Measurements from ENCODE around the gene NAT8L. TPM values are rescaled to one million over a fixed set of nuclear protein-coding genes. Genes with fewer than 3 reads are reported as not detected.
"Not testable (repeated sequence)": the region's sequence is repeated elsewhere in the genome, so short reads cannot be mapped to it uniquely, and the experiment has no call there.

Gene NAT8L, protein sequence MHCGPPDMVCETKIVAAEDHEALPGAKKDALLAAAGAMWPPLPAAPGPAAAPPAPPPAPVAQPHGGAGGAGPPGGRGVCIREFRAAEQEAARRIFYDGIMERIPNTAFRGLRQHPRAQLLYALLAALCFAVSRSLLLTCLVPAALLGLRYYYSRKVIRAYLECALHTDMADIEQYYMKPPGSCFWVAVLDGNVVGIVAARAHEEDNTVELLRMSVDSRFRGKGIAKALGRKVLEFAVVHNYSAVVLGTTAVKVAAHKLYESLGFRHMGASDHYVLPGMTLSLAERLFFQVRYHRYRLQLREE
- total RNA-seq (2014; rRNA removed; shearing (Covaris generic); ENCODE audit: low replicate concordance), result not detected in 2 replicates

DNA sequence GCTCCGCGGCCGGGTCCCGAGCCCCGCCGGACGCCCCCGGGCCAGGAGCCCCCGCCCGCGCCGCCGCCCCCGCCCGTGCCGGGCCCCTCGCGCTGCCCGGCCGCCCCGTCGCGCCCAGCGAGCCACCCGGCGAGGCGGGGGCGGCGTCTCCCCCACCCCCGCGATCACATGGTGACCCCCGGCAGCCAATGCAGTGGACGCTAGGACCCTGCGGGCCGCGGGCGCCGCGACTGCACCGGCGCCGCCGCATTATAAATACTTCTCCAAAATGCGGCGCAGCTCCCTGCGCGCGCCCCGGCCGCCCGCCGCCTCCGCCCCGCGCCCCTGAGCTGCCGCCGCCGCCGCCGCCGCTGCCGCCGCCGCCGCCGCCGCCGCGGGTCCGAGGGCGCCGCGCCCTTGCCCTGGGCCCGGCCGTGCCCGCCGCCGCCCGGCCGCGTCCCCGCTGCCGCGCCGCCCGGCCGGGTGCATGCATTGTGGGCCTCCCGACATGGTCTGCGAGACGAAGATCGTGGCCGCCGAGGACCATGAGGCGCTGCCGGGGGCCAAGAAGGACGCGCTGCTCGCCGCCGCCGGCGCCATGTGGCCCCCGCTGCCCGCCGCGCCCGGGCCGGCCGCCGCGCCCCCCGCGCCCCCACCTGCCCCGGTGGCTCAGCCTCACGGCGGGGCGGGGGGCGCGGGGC, at the start of gene NAT8L:
TSS of gene NAT8L (plus strand) at position 282 of the 680 bp plus-strand sequence. CDS start at position 467, 185 bp downstream.
- Histone ChIP-seq H3K9me2 (replicated peaks; ENCODE audit: insufficient read depth, low read length) (no peaks in the 10 kb centered on the region), H3K27me3 (ENCODE audit: low read length) (no peaks in the 10 kb centered on the region), H3K4me2 (ENCODE audit: low read depth, low read length, poor library complexity, severe bottlenecking) (no peak within 1 kb of the TSS), H3K9me3 (ENCODE audit: low read length) (no peaks in the 10 kb centered on the region), H2AFZ (ENCODE audit: low read length) (no peak within 1 kb of the TSS), H4K20me1 (ENCODE audit: insufficient read depth, low read depth, low read length) (no peaks in the 10 kb centered on the region), H3K9ac (ENCODE audit: low read length) (no peak within 1 kb of the TSS), H3K27ac (ENCODE audit: low read length) (no peak within 1 kb of the TSS), H3K36me3 (ENCODE audit: insufficient read depth, low read length) (no peaks in the 10 kb centered on the region), H3K4me1 (ENCODE audit: low read length) (no peaks in the 10 kb centered on the region), H3K4me3 (ENCODE audit: low read length) (no peak within 1 kb of the TSS), H3K79me2 (ENCODE audit: low read length) (no peaks in the 10 kb centered on the region)
- DNase-seq, result no peak

DNA sequence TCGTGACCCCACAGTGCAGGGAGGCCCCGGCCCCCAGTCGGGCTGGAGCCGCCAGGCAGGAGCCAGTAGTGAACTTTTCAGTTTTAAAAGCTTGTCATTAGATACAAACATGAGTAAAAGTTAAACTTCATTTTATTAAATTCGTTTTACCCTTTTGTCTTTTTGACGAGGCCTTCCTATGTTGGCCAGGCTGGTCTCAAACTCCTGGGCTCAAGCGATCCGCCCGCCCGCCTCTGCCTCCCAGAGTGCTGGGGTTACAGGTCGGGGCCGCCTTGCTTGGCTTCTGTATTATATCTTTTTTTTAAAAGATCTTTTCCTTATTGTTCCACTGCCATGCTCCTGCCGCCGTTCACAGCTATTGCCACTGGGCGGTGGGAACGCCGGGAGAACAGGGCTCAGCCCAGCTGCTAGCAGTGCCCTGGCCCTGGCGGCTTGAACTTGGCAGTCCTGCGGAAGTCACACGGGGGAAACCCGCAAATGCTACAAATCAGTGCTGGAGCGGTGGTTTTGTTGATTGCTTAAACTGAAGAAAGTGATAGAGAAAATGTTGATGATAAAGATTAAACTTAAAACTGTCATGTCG, 49.4 kb upstream of the NAT8L start:
- H3K4me1 ChIP-seq (ENCODE audit: low read length), result peaks cover 20% of the 10 kb centered on the region
- no peaks in the 10 kb centered on the region for H3K9me3 ChIP-seq (ENCODE audit: low read length)
- H3K27me3 ChIP-seq (ENCODE audit: low read length), result no peaks in the 10 kb centered on the region
- peak overlapping the region; percentile 95 for H3K4me3 ChIP-seq (ENCODE audit: low read length)
- peak overlapping the region; percentile 97 for H2AFZ ChIP-seq (ENCODE audit: low read length)
- peak; percentile 46 for DNase-seq
- no peak overlapping the region for H3K27ac ChIP-seq (ENCODE audit: low read length)
- H4K20me1 ChIP-seq (ENCODE audit: insufficient read depth, low read depth, low read length), result peaks cover 15% of the 10 kb centered on the region
- H3K36me3 ChIP-seq (ENCODE audit: insufficient read depth, low read length), result peaks cover 25% of the 10 kb centered on the region
- peak overlapping the region; percentile 98 for H3K9ac ChIP-seq (ENCODE audit: low read length)
- H3K9me2 ChIP-seq (replicated peaks; ENCODE audit: insufficient read depth, low read length), result no peaks in the 10 kb centered on the region
- peak overlapping the region; percentile 93 for H3K4me2 ChIP-seq (ENCODE audit: low read depth, low read length, poor library complexity, severe bottlenecking)
- peaks cover 41% of the 10 kb centered on the region for H3K79me2 ChIP-seq (ENCODE audit: low read length)

DNA sequence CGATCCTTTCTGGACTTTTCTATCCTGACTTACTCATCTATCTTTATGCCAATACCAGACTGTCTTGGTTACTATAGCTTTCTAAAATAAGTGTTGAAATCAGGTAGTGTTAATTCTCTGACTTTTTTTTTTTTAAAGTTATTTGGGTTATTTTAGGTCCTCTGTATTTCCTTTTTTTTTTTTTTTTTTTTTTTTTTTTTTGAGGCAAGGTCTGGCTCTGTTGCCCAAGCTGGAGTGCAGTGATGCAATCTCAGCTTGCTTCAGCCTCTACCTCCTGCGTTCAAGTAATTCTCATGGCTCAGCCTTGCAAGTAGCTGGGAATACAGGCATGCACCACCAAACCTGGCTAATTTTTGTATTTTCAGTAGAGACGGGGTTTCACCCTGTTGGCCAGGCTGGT, 47.5 kb upstream of the NAT8L start:
- Histone ChIP-seq H3K36me3 (ENCODE audit: insufficient read depth, low read length) (0 out of 2 replicates have a peak, but pooled peaks cover 8% of the 10 kb centered on the region), H3K9me3 (ENCODE audit: low read length) (no peaks in the 10 kb centered on the region), H3K4me2 (ENCODE audit: low read depth, low read length, poor library complexity, severe bottlenecking) (no peak overlapping the region), H3K27ac (ENCODE audit: low read length) (no peak overlapping the region), H3K27me3 (ENCODE audit: low read length) (no peaks in the 10 kb centered on the region), H2AFZ (ENCODE audit: low read length) (no peak overlapping the region), H4K20me1 (ENCODE audit: insufficient read depth, low read depth, low read length) (peaks cover 8% of the 10 kb centered on the region), H3K9ac (ENCODE audit: low read length) (no peak overlapping the region), H3K79me2 (ENCODE audit: low read length) (peaks cover 23% of the 10 kb centered on the region), H3K4me3 (ENCODE audit: low read length) (no peak overlapping the region), H3K9me2 (replicated peaks; ENCODE audit: insufficient read depth, low read length) (no peaks in the 10 kb centered on the region), H3K4me1 (ENCODE audit: low read length) (peaks cover 20% of the 10 kb centered on the region)
- DNase-seq, result no peak

DNA sequence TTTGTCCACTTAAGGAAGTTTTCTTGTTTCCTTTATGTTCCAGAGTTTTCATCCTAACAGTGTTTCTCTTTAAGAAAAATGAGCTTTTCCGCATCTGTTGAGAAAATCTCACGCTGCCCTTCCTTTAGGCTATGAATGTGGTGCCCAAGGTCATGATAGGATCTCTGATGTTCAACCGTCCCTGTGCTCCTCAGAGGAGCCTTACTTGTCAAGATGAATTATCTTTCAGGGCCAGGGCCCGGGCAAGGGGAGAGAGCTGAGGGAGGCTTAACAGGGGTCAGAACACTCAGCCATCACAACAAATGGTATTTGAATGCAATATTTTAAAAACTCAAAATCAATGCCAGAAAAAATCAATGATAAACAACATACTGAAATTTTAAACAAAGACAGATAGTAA, 44.1 kb upstream of the NAT8L start:
- H4K20me1 ChIP-seq (ENCODE audit: insufficient read depth, low read depth, low read length), result no peaks in the 10 kb centered on the region
- H3K36me3 ChIP-seq (ENCODE audit: insufficient read depth, low read length), result no peaks in the 10 kb centered on the region
- no peaks in the 10 kb centered on the region for H3K9me2 ChIP-seq (replicated peaks; ENCODE audit: insufficient read depth, low read length)
- no peak for DNase-seq
- H3K27ac ChIP-seq (ENCODE audit: low read length), result no peak overlapping the region
- H3K4me1 ChIP-seq (ENCODE audit: low read length), result peaks cover 2% of the 10 kb centered on the region
- H3K27me3 ChIP-seq (ENCODE audit: low read length), result no peaks in the 10 kb centered on the region
- no peak overlapping the region for H3K4me2 ChIP-seq (ENCODE audit: low read depth, low read length, poor library complexity, severe bottlenecking)
- no peak overlapping the region for H2AFZ ChIP-seq (ENCODE audit: low read length)
- no peak overlapping the region for H3K4me3 ChIP-seq (ENCODE audit: low read length)
- H3K9me3 ChIP-seq (ENCODE audit: low read length), result no peaks in the 10 kb centered on the region
- no peak overlapping the region for H3K9ac ChIP-seq (ENCODE audit: low read length)
- no peaks in the 10 kb centered on the region for H3K79me2 ChIP-seq (ENCODE audit: low read length)

DNA sequence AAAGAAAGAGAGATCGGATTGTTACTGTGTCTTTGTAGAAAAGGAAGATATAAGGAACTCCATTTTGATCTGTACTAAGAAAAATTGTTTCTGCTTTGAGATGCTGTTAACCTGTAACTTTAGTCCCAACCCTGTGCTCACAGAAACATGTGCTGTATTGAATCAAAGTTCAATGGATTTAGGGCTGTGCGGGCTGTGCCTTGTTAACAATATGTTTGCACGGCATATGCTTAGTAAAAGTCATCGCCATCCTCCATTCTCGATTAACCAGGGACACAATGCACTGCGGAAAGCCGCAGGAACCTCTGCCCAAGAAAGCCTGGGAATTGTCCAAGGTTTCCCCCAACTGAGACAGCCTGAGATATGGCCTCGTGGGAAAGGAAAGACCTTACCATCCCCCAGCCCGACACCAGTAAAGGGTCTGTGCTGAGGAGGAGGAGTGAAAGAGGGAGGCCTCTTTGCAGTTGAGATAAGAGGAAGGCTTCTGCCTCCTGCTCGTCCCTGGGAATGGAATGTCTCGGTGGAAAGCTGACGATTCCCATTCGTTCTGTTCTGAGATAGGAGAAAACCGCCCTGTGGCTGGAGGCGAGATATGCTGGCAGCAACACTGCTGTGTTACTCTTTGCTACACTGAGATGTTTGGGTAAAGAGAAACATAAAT, 37.6 kb upstream of the NAT8L start:
- not testable (repeated sequence) for H3K36me3 ChIP-seq (ENCODE audit: insufficient read depth, low read length); H3K79me2 ChIP-seq (ENCODE audit: low read length); H3K9me3 ChIP-seq (ENCODE audit: low read length); H4K20me1 ChIP-seq (ENCODE audit: insufficient read depth, low read depth, low read length); H3K4me3 ChIP-seq (ENCODE audit: low read length); H3K27me3 ChIP-seq (ENCODE audit: low read length); H3K9me2 ChIP-seq (replicated peaks; ENCODE audit: insufficient read depth, low read length); H3K27ac ChIP-seq (ENCODE audit: low read length); H3K4me2 ChIP-seq (ENCODE audit: low read depth, low read length, poor library complexity, severe bottlenecking); H3K9ac ChIP-seq (ENCODE audit: low read length); H3K4me1 ChIP-seq (ENCODE audit: low read length); H2AFZ ChIP-seq (ENCODE audit: low read length)
- DNase-seq, result peak; percentile 14

DNA sequence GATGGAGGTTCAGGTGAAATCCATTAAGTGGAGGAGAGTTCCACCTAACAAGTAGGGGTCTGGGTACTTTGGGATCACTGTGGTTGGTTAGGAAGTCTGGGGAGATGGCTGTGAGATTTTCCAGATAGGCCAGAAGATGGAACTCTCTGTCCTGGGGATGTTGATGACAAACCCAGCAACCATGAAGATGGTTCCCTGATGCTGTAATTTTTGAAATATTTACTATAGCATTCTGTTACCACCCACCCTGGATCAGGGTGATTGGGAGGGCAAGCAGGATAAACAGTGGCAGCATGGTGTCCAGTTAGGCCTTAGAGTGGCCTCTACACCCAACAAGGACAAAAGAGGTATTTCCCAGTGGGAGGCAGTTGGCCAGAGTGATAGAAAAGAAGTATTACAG, 34.4 kb upstream of the NAT8L start:
- Histone ChIP-seq H3K4me1 (ENCODE audit: low read length) (no peaks in the 10 kb centered on the region), H3K27me3 (ENCODE audit: low read length) (no peaks in the 10 kb centered on the region), H3K79me2 (ENCODE audit: low read length) (no peaks in the 10 kb centered on the region), H3K27ac (ENCODE audit: low read length) (no peak overlapping the region), H3K36me3 (ENCODE audit: insufficient read depth, low read length) (no peaks in the 10 kb centered on the region), H4K20me1 (ENCODE audit: insufficient read depth, low read depth, low read length) (no peaks in the 10 kb centered on the region), H3K9ac (ENCODE audit: low read length) (no peak overlapping the region), H3K9me2 (replicated peaks; ENCODE audit: insufficient read depth, low read length) (no peaks in the 10 kb centered on the region), H3K4me3 (ENCODE audit: low read length) (no peak overlapping the region), H2AFZ (ENCODE audit: low read length) (no peak overlapping the region), H3K4me2 (ENCODE audit: low read depth, low read length, poor library complexity, severe bottlenecking) (no peak overlapping the region), H3K9me3 (ENCODE audit: low read length) (0 out of 2 replicates have a peak, but pooled peaks cover 3% of the 10 kb centered on the region)
- DNase-seq, result no peak

DNA sequence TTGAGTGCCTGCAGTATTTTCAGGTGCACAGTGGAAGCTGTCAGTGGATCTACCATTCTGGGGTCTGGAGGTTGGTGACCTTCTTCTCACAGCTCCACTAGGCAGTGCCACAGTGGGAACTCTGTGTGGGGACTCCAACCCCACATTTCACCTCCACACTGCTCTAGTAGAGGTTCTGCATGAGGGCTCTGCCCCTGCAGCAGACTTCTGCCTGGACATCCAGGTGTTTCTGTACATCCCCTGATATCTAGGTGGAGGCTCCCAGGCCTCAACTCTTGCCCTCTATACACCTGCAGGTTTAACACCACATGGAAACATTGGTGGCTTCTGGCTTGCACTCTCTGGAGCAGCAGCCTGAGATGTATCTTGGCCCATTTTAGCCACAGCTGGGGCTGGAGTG, 33.3 kb upstream of the NAT8L start:
- Histone ChIP-seq H3K36me3 (ENCODE audit: insufficient read depth, low read length) (no peaks in the 10 kb centered on the region), H3K27me3 (ENCODE audit: low read length) (no peaks in the 10 kb centered on the region)

DNA sequence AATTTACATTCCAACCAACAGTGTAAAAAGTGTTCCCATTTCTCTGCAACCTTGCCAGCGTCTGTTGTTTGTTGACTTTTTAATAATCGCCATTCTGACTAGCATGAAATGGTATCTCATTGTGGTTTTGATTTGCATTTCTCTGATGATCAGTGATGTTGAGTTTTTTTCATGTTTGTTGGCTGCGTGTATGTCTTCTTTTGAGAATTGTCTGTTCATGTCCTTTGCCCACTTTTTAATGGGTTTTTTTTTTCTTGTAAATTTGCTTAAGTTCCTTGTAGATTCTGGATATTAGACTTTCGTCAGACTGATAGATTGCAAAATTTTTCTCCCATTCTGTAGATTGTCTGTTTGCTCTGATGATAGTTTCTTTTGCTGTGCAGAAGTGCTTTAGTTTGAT, 32.0 kb upstream of the NAT8L start:
- H3K4me2 ChIP-seq (ENCODE audit: low read depth, low read length, poor library complexity, severe bottlenecking); H3K4me1 ChIP-seq (ENCODE audit: low read length); DNase-seq; H3K36me3 ChIP-seq (ENCODE audit: insufficient read depth, low read length); H3K27me3 ChIP-seq (ENCODE audit: low read length); H3K79me2 ChIP-seq (ENCODE audit: low read length); H3K9me2 ChIP-seq (replicated peaks; ENCODE audit: insufficient read depth, low read length); H3K9ac ChIP-seq (ENCODE audit: low read length); H4K20me1 ChIP-seq (ENCODE audit: insufficient read depth, low read depth, low read length); H3K27ac ChIP-seq (ENCODE audit: low read length); H2AFZ ChIP-seq (ENCODE audit: low read length); H3K4me3 ChIP-seq (ENCODE audit: low read length); H3K9me3 ChIP-seq (ENCODE audit: low read length): not testable (repeated sequence)

More for the DNA sequence above, 33.3 kb upstream of the NAT8L start:
- H3K9me2 ChIP-seq (replicated peaks; ENCODE audit: insufficient read depth, low read length), result no peaks in the 10 kb centered on the region
- H3K4me1 ChIP-seq (ENCODE audit: low read length), result no peaks in the 10 kb centered on the region
- no peaks in the 10 kb centered on the region for H4K20me1 ChIP-seq (ENCODE audit: insufficient read depth, low read depth, low read length)
- H3K4me3 ChIP-seq (ENCODE audit: low read length), result no peak overlapping the region
- H3K9me3 ChIP-seq (ENCODE audit: low read length), result 0 out of 2 replicates have a peak, but pooled peaks cover 3% of the 10 kb centered on the region
- no peak for DNase-seq
- H2AFZ ChIP-seq (ENCODE audit: low read length), result no peak overlapping the region
- H3K4me2 ChIP-seq (ENCODE audit: low read depth, low read length, poor library complexity, severe bottlenecking), result no peak overlapping the region
- H3K27ac ChIP-seq (ENCODE audit: low read length), result no peak overlapping the region
- H3K9ac ChIP-seq (ENCODE audit: low read length), result no peak overlapping the region
- H3K79me2 ChIP-seq (ENCODE audit: low read length), result no peaks in the 10 kb centered on the region
